Measurements from ENCODE around the gene KCNH8. TPM values are rescaled to one million over a fixed set of nuclear protein-coding genes. Genes with fewer than 3 reads are reported as not detected.

The KCNH8 gene
- total RNA-seq, 1 experiment from 2014 or later = 0.19 TPM

DNA sequence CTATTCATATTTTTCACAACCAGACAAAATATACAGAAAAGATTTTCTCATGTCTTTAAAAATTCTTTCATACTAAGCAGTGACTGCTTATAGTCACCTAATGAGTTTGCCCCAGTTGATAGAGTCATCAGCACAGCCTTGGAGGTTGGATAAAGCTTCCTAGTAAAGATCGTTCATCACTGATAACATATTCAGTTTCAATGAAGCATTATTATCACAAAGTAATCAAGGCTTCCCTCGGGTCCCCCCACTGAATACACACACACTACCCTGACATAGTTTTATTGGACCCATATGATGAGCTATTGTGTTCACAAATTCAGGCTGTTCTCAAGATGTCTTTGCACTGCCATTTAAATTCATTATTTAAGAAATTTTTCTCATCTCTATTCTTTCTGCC is 297.8 kb downstream of the KCNH8 start:
- H4K20me1 ChIP-seq (ENCODE audit: insufficient read depth, low read depth, low read length) = no peaks in the 10 kb centered on the region
- DNase-seq = no peak
- peaks cover 19% of the 10 kb centered on the region for H3K9me3 ChIP-seq (ENCODE audit: low read length)
- no peak overlapping the region for H3K4me3 ChIP-seq (ENCODE audit: low read length)
- H3K9ac ChIP-seq (ENCODE audit: low read length) = no peak overlapping the region
- H3K27ac ChIP-seq (ENCODE audit: low read length) = no peak overlapping the region
- no peaks in the 10 kb centered on the region for H3K36me3 ChIP-seq (ENCODE audit: insufficient read depth, low read length)
- no peaks in the 10 kb centered on the region for H3K27me3 ChIP-seq (ENCODE audit: low read length)
- H3K79me2 ChIP-seq (ENCODE audit: low read length) = no peaks in the 10 kb centered on the region
- no peaks in the 10 kb centered on the region for H3K4me1 ChIP-seq (ENCODE audit: low read length)
- H3K4me2 ChIP-seq (ENCODE audit: low read depth, low read length, poor library complexity, severe bottlenecking) = no peak overlapping the region
- no peaks in the 10 kb centered on the region for H3K9me2 ChIP-seq (replicated peaks; ENCODE audit: insufficient read depth, low read length)
- H2AFZ ChIP-seq (ENCODE audit: low read length) = no peak overlapping the region

DNA sequence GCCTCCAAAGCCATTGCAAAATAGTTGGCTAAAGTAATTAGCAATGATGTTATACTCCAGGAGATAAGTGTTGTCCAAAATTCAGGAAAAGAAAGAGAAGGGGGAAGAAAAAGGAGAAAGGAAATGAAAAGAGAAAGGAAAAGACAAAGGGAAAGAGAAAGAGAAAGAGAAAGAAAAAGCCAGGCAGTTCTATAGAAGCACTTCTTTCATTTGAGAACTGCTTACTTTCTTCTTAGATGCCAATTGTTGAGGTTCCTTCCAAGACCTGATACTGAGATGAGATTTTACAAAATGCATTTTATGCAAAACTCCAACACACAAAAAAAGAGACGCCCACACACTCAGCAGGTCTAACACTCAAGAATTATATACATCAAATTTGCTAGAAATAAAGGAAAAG is 298.4 kb downstream of the KCNH8 start:
- no peaks in the 10 kb centered on the region for H4K20me1 ChIP-seq (ENCODE audit: insufficient read depth, low read depth, low read length)
- no peak overlapping the region for H3K27ac ChIP-seq (ENCODE audit: low read length)
- H3K79me2 ChIP-seq (ENCODE audit: low read length) = no peaks in the 10 kb centered on the region
- no peak overlapping the region for H2AFZ ChIP-seq (ENCODE audit: low read length)
- H3K9me2 ChIP-seq (replicated peaks; ENCODE audit: insufficient read depth, low read length) = no peaks in the 10 kb centered on the region
- H3K4me1 ChIP-seq (ENCODE audit: low read length) = no peaks in the 10 kb centered on the region
- H3K9me3 ChIP-seq (ENCODE audit: low read length) = peaks cover 19% of the 10 kb centered on the region
- no peak overlapping the region for H3K4me3 ChIP-seq (ENCODE audit: low read length)
- no peak for DNase-seq
- no peak overlapping the region for H3K9ac ChIP-seq (ENCODE audit: low read length)
- no peak overlapping the region for H3K4me2 ChIP-seq (ENCODE audit: low read depth, low read length, poor library complexity, severe bottlenecking)
- H3K27me3 ChIP-seq (ENCODE audit: low read length) = no peaks in the 10 kb centered on the region
- no peaks in the 10 kb centered on the region for H3K36me3 ChIP-seq (ENCODE audit: insufficient read depth, low read length)

DNA sequence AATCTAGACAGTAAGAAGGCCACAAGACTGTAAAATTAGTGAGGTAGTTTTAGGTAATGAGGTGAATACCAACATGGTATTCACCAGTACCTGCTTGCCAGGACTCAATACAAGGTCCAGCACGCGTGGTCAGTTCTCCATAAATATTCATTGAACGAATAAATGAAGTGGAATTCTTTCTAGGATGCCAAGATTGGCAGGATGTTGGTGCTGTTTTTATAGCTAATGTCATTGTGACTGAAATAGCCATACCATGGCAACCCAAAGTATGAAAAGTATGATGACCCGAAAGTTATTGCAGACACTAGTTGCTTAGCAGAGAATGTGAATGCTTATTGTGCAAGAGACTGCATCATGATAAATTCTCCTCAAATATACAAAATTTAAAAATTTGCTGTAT is 307.2 kb downstream of the KCNH8 start:
- no peak overlapping the region for H3K9ac ChIP-seq (ENCODE audit: low read length)
- DNase-seq = no peak
- no peaks in the 10 kb centered on the region for H3K36me3 ChIP-seq (ENCODE audit: insufficient read depth, low read length)
- no peak overlapping the region for H3K27ac ChIP-seq (ENCODE audit: low read length)
- no peaks in the 10 kb centered on the region for H3K9me2 ChIP-seq (replicated peaks; ENCODE audit: insufficient read depth, low read length)
- no peaks in the 10 kb centered on the region for H3K27me3 ChIP-seq (ENCODE audit: low read length)
- no peaks in the 10 kb centered on the region for H3K4me1 ChIP-seq (ENCODE audit: low read length)
- H3K4me2 ChIP-seq (ENCODE audit: low read depth, low read length, poor library complexity, severe bottlenecking) = no peak overlapping the region
- no peak overlapping the region for H2AFZ ChIP-seq (ENCODE audit: low read length)
- H3K9me3 ChIP-seq (ENCODE audit: low read length) = peaks cover 42% of the 10 kb centered on the region; the same call in 1 of the 2 replicates
- no peaks in the 10 kb centered on the region for H3K79me2 ChIP-seq (ENCODE audit: low read length)
- H3K4me3 ChIP-seq (ENCODE audit: low read length) = no peak overlapping the region
- no peaks in the 10 kb centered on the region for H4K20me1 ChIP-seq (ENCODE audit: insufficient read depth, low read depth, low read length)

DNA sequence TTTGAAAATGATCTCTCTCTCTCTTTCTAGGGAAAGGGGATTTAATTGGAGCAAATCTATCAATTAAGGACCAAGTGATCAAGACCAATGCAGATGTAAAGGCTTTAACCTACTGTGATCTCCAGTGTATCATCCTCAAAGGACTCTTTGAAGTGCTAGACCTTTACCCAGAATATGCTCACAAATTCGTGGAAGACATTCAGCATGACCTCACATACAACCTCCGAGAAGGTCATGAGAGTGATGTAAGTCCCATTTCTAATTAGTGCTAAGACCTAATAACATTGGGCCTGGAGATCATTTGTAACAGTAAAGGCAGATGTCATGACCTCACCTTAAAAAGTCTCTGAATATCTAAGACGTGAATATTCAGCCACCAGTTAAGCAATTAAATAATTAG is 308.4 kb downstream of the KCNH8 start:
- H3K4me3 ChIP-seq (ENCODE audit: low read length) = no peak overlapping the region
- no peaks in the 10 kb centered on the region for H3K4me1 ChIP-seq (ENCODE audit: low read length)
- H4K20me1 ChIP-seq (ENCODE audit: insufficient read depth, low read depth, low read length) = no peaks in the 10 kb centered on the region
- H3K4me2 ChIP-seq (ENCODE audit: low read depth, low read length, poor library complexity, severe bottlenecking) = no peak overlapping the region
- H3K36me3 ChIP-seq (ENCODE audit: insufficient read depth, low read length) = no peaks in the 10 kb centered on the region
- no peak for DNase-seq
- no peaks in the 10 kb centered on the region for H3K27me3 ChIP-seq (ENCODE audit: low read length)
- peaks cover 46% of the 10 kb centered on the region; the same call in 1 of the 2 replicates for H3K9me3 ChIP-seq (ENCODE audit: low read length)
- no peaks in the 10 kb centered on the region for H3K9me2 ChIP-seq (replicated peaks; ENCODE audit: insufficient read depth, low read length)
- no peak overlapping the region for H3K9ac ChIP-seq (ENCODE audit: low read length)
- H3K79me2 ChIP-seq (ENCODE audit: low read length) = no peaks in the 10 kb centered on the region
- no peak overlapping the region for H3K27ac ChIP-seq (ENCODE audit: low read length)
- H2AFZ ChIP-seq (ENCODE audit: low read length) = no peak overlapping the region

DNA sequence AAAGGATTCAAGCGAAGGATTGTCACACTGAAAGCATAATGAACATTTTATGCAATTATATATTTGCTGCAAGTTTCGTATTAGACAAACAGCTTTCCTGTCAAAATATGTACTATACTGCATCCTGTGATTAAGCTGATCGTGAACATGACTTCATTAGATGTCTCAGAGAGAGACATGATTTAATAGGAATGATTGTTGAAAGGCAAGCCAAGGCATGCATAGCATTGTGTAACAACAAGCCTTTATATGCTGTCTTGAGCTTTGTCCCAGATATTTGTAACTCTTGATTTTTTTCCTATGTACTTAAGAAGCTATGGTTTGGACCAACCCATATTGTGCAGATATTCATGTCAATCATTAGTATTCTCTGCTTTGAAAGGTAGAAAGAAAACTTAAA is 309.1 kb downstream of the KCNH8 start:
- no peak overlapping the region for H3K4me3 ChIP-seq (ENCODE audit: low read length)
- H3K27ac ChIP-seq (ENCODE audit: low read length) = no peak overlapping the region
- no peaks in the 10 kb centered on the region for H3K9me2 ChIP-seq (replicated peaks; ENCODE audit: insufficient read depth, low read length)
- DNase-seq = no peak
- H3K36me3 ChIP-seq (ENCODE audit: insufficient read depth, low read length) = no peaks in the 10 kb centered on the region
- H3K79me2 ChIP-seq (ENCODE audit: low read length) = no peaks in the 10 kb centered on the region
- H3K9ac ChIP-seq (ENCODE audit: low read length) = no peak overlapping the region
- no peak overlapping the region for H2AFZ ChIP-seq (ENCODE audit: low read length)
- no peaks in the 10 kb centered on the region for H4K20me1 ChIP-seq (ENCODE audit: insufficient read depth, low read depth, low read length)
- H3K4me1 ChIP-seq (ENCODE audit: low read length) = no peaks in the 10 kb centered on the region
- no peak overlapping the region for H3K4me2 ChIP-seq (ENCODE audit: low read depth, low read length, poor library complexity, severe bottlenecking)
- peaks cover 40% of the 10 kb centered on the region; the same call in 1 of the 2 replicates for H3K9me3 ChIP-seq (ENCODE audit: low read length)
- H3K27me3 ChIP-seq (ENCODE audit: low read length) = no peaks in the 10 kb centered on the region

DNA sequence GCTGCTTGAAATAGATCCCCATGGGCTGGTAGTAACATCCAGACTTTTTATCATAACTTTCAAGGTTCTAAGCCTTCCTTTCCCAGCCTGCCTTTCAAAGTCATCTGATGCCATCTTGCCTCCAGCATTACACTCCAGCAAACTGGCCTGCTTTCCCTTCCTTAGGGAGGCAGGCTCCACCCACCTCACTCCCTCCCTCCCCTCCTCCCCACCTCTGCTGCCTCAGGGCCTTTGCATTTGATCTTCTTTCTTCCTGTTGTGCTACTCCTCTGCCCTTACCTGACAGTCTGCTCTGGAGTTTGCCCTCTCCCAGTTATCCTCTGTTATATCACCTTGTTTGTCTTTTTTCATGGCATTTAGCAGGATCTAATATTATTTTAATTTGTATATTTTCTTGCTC is 319.5 kb downstream of the KCNH8 start:
- Histone ChIP-seq H3K4me1 (ENCODE audit: low read length) (no peaks in the 10 kb centered on the region), H3K4me3 (ENCODE audit: low read length) (no peak overlapping the region), H3K4me2 (ENCODE audit: low read depth, low read length, poor library complexity, severe bottlenecking) (no peak overlapping the region), H3K27ac (ENCODE audit: low read length) (no peak overlapping the region), H3K36me3 (ENCODE audit: insufficient read depth, low read length) (no peaks in the 10 kb centered on the region), H3K27me3 (ENCODE audit: low read length) (no peaks in the 10 kb centered on the region), H3K9me2 (replicated peaks; ENCODE audit: insufficient read depth, low read length) (no peaks in the 10 kb centered on the region), H4K20me1 (ENCODE audit: insufficient read depth, low read depth, low read length) (no peaks in the 10 kb centered on the region), H3K9me3 (ENCODE audit: low read length) (peaks cover 12% of the 10 kb centered on the region; the same call in 1 of the 2 replicates), H3K79me2 (ENCODE audit: low read length) (no peaks in the 10 kb centered on the region), H3K9ac (ENCODE audit: low read length) (no peak overlapping the region), H2AFZ (ENCODE audit: low read length) (no peak overlapping the region)
- DNase-seq = no peak

DNA sequence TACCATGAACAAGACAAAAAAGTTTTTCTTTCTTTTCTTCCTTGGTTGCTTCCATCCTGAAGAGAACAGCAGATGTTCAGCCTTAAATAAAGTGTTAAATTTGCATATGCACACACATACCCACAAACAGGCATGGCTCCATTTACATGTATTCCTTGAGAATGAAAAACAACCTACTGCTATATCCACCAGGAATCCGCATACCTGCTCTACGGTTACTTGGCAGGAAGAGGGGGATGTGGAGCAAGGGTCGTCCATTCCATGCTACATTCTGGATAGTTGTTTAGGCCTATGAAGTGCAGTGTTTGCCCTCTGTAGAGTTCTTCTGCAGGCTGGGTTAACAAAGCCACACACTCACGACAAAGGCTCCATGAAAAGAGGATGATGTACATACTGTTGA is 322.8 kb downstream of the KCNH8 start:
- Histone ChIP-seq H3K4me1 (ENCODE audit: low read length) (no peaks in the 10 kb centered on the region), H4K20me1 (ENCODE audit: insufficient read depth, low read depth, low read length) (no peaks in the 10 kb centered on the region), H2AFZ (ENCODE audit: low read length) (no peak overlapping the region), H3K9me3 (ENCODE audit: low read length) (peaks cover 7% of the 10 kb centered on the region; the same call in 1 of the 2 replicates), H3K9ac (ENCODE audit: low read length) (no peak overlapping the region), H3K79me2 (ENCODE audit: low read length) (no peaks in the 10 kb centered on the region), H3K27ac (ENCODE audit: low read length) (no peak overlapping the region), H3K4me2 (ENCODE audit: low read depth, low read length, poor library complexity, severe bottlenecking) (no peak overlapping the region), H3K4me3 (ENCODE audit: low read length) (no peak overlapping the region), H3K9me2 (replicated peaks; ENCODE audit: insufficient read depth, low read length) (no peaks in the 10 kb centered on the region), H3K36me3 (ENCODE audit: insufficient read depth, low read length) (no peaks in the 10 kb centered on the region), H3K27me3 (ENCODE audit: low read length) (no peaks in the 10 kb centered on the region)
- no peak for DNase-seq

DNA sequence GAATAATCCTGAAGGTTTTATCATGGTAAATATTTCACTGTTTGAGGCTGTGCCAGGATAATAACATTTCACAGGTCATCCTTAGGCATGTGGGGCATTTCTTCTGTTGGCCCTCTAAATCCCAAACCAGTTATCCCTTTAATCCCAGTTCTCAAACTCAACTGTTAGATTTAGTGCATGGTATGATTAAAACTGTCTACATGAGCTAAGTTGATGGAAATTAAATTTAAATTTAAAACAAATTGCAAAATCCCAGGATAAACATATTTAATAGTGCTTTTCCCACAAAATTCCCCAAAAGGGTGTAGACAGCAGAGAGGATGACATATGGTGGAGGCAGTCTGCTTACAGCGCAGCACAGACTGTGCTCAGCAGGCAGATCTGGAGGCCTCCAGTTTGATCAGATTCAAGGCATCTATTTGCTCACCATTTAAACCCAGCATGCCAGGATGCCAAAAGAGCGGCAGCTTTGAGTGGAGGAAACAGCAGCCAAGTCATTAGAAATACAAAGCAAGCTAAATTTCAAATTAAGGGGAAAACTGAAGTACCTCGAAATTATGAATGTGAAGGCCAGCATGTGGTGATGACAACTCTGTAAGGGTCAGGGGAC is 325.8 kb downstream of the KCNH8 start:
- Histone ChIP-seq H3K27me3 (ENCODE audit: low read length) (no peaks in the 10 kb centered on the region), H3K4me2 (ENCODE audit: low read depth, low read length, poor library complexity, severe bottlenecking) (no peak overlapping the region), H4K20me1 (ENCODE audit: insufficient read depth, low read depth, low read length) (no peaks in the 10 kb centered on the region), H3K9ac (ENCODE audit: low read length) (no peak overlapping the region), H3K4me3 (ENCODE audit: low read length) (no peak overlapping the region), H3K9me3 (ENCODE audit: low read length) (no peaks in the 10 kb centered on the region), H3K27ac (ENCODE audit: low read length) (no peak overlapping the region), H3K79me2 (ENCODE audit: low read length) (no peaks in the 10 kb centered on the region), H2AFZ (ENCODE audit: low read length) (no peak overlapping the region), H3K36me3 (ENCODE audit: insufficient read depth, low read length) (no peaks in the 10 kb centered on the region), H3K9me2 (replicated peaks; ENCODE audit: insufficient read depth, low read length) (no peaks in the 10 kb centered on the region), H3K4me1 (ENCODE audit: low read length) (no peaks in the 10 kb centered on the region)
- DNase-seq = no peak
